MM.1S (cell line): Measurements from ENCODE around the gene FBXO42.

Experiments used
- CTCF ChIP-seq: fragments of 300-600 bp; sonication (generic); IDR thresholded peaks from 2 replicates; pipeline ENCODE4 v1.5.1; 2016; ENCODE audit warnings: antibody characterized with exemption, low read length, mixed read lengths
- EZH2phosphoT487 ChIP-seq: fragments of 300-600 bp; sonication (generic); IDR thresholded peaks from 2 replicates; pipeline ENCODE4 v1.6.1; 2018; ENCODE audit warnings: antibody characterized with exemption, low read length

GRCh38 chr1:16318555-16318954, 33.7 kb downstream of the FBXO42 start:
- TF ChIP-seq CTCF (no peak), EZH2phosphoT487 (no peak)
